ENCODE results near the gene HSPA4. TPM values are rescaled to one million over a fixed set of nuclear protein-coding genes. Genes with fewer than 3 reads are reported as not detected.

Gene HSPA4
- total RNA-seq, 3 donors from 2014 or later: 64.1 to 77.2 (median 72.9) TPM

GRCh38 chr5:133053448-133053847, 1.6 kb downstream of the HSPA4 start:
- H3K9me3 ChIP-seq: no peaks in the 10 kb centered on the region
- H3K36me3 ChIP-seq (ENCODE audit: low read depth): no peaks in the 10 kb centered on the region
- TF ChIP-seq CTCF (IDR thresholded peaks at IDR 0.05): no peak
- ATAC-seq (no peak), DNase-seq (no peak)
- no peak overlapping the region for H3K4me3 ChIP-seq
- intact Hi-C loops (cut with DNase I, micrococcal nuclease): no loop called here
- peaks cover 49% of the 10 kb centered on the region for H3K4me1 ChIP-seq (ENCODE audit: low read depth)

GRCh38 chr5:133054697-133055471, 3.1 kb downstream of the HSPA4 start:
- Histone ChIP-seq H3K4me1 (ENCODE audit: low read depth) (peaks cover 36% of the 10 kb centered on the region), H3K9me3 (no peaks in the 10 kb centered on the region), H3K36me3 (ENCODE audit: low read depth) (no peaks in the 10 kb centered on the region), H3K4me3 (no peak overlapping the region)
- intact Hi-C loops (cut with DNase I, micrococcal nuclease): no loop called here
- ATAC-seq: no peak
- no peak for DNase-seq
- TF ChIP-seq CTCF (IDR thresholded peaks at IDR 0.05): no peak

GRCh38 chr5:133056891-133057290, 5.1 kb downstream of the HSPA4 start:
- TF ChIP-seq CTCF (IDR thresholded peaks at IDR 0.05): no peak
- DNase-seq: no peak
- no peaks in the 10 kb centered on the region for H3K9me3 ChIP-seq
- H3K36me3 ChIP-seq (ENCODE audit: low read depth): no peaks in the 10 kb centered on the region
- intact Hi-C loops (cut with DNase I, micrococcal nuclease): no loop called here
- ATAC-seq: no peak
- H3K4me3 ChIP-seq: no peak overlapping the region
- H3K4me1 ChIP-seq (ENCODE audit: low read depth): peaks cover 31% of the 10 kb centered on the region

GRCh38 chr5:133059621-133060020, 7.8 kb downstream of the HSPA4 start:
- ATAC-seq (no peak), DNase-seq (no peak)
- H3K36me3 ChIP-seq (ENCODE audit: low read depth): no peaks in the 10 kb centered on the region
- TF ChIP-seq CTCF (IDR thresholded peaks at IDR 0.05): no peak
- intact Hi-C loops (cut with DNase I, micrococcal nuclease): no loop called here
- no peak overlapping the region for H3K4me3 ChIP-seq
- no peaks in the 10 kb centered on the region for H3K9me3 ChIP-seq
- peaks cover 21% of the 10 kb centered on the region for H3K4me1 ChIP-seq (ENCODE audit: low read depth)

- Histone ChIP-seq H3K4me3 (no peak overlapping the region), H3K4me1 (ENCODE audit: low read depth) (peaks cover 14% of the 10 kb centered on the region), H3K36me3 (ENCODE audit: low read depth) (no peaks in the 10 kb centered on the region), H3K9me3 (no peaks in the 10 kb centered on the region)
- no peak for DNase-seq
- intact Hi-C loops (cut with DNase I, micrococcal nuclease): no loop called here
- TF ChIP-seq CTCF (IDR thresholded peaks at IDR 0.05): no peak
- ATAC-seq: no peak
Measured at GRCh38 chr5:133062276-133062675, 10.5 kb downstream of the HSPA4 start.
